Liver (tissue), 9 donors: Measurements from ENCODE around the gene FUCA2. TPM values are rescaled to one million over a fixed set of nuclear protein-coding genes. Genes with fewer than 3 reads are reported as not detected.

Experiments
- DNase-seq: peaks from one replicate; pipeline ENCODE4 v3.0.0-alpha.2; 2017; ENCODE audit warnings: low spot score
- H3K27ac ChIP-seq, 2 donors: one replicate each; pipeline ENCODE4 v1.7.0; 2013; ENCODE audit warnings: inconsistent platforms in 2 of 2, low read length in 2 of 2, control low read depth in 1 of 2, low read depth in 1 of 2, mild to moderate bottlenecking in 1 of 2
- H3K27me3 ChIP-seq, 4 donors: one replicate each; pipeline versions ENCODE4 v1.6.1 to v1.7.0; 2013; ENCODE audit warnings: low read length in 3 of 4, inconsistent platforms in 1 of 4, mild to moderate bottlenecking in 1 of 4, moderate library complexity in 1 of 4; ENCODE audit not compliant: control insufficient read depth in 4 of 4, insufficient read depth in 4 of 4
- H3K36me3 ChIP-seq, 4 donors: one replicate each; pipeline versions ENCODE4 v1.6.1 to v1.7.0; 2013; ENCODE audit warnings: low read length in 3 of 4, mild to moderate bottlenecking in 3 of 4, low read depth in 1 of 4, moderate library complexity in 1 of 4; ENCODE audit not compliant: control insufficient read depth in 4 of 4, insufficient read depth in 3 of 4
- H3K4me1 ChIP-seq, 4 donors: one replicate each; pipeline versions ENCODE4 v1.6.1 to v1.7.0; 2013; ENCODE audit warnings: low read length in 3 of 4, mild to moderate bottlenecking in 3 of 4, moderate library complexity in 1 of 4; ENCODE audit not compliant: control insufficient read depth in 4 of 4, insufficient read depth in 4 of 4
- H3K4me3 ChIP-seq, 3 donors: one replicate each; pipeline versions ENCODE4 v1.6.1 to v1.7.0; 2013; ENCODE audit warnings: low read length in 3 of 3, control low read depth in 1 of 3, low read depth in 1 of 3, mild to moderate bottlenecking in 1 of 3
- H3K9ac ChIP-seq, 2 donors: one replicate each; pipeline ENCODE4 v1.7.0; 2013; ENCODE audit warnings: low read length in 2 of 2, mild to moderate bottlenecking in 2 of 2, moderate library complexity in 2 of 2, control low read depth in 1 of 2, low read depth in 1 of 2
- H3K9me3 ChIP-seq, 4 donors: one replicate each; pipeline versions ENCODE4 v1.6.1 to v1.7.0; 2013; ENCODE audit warnings: low read length in 3 of 4; ENCODE audit not compliant: control insufficient read depth in 4 of 4
- ATF3 ChIP-seq: IDR thresholded peaks from 2 replicates; pipeline ENCODE4 v1.6.1; 2016; ENCODE audit warnings: antibody characterized with exemption
- CTCF ChIP-seq: fragments of 150-350 bp; IDR thresholded peaks from 2 replicates; pipeline ENCODE4 v1.5.1; 2017; ENCODE audit warnings: improper control_type of control experiment, low read depth, low read length; ENCODE audit not compliant: missing input control
- EGR1 ChIP-seq, 2 donors: IDR thresholded peaks; 2 replicates each; pipeline ENCODE4 v1.6.1; 2016 to 2018; ENCODE audit warnings: antibody characterized with exemption in 2 of 2, low read depth in 2 of 2
- FOXA1 ChIP-seq: IDR thresholded peaks from 2 replicates; pipeline ENCODE4 v1.6.1; 2016; ENCODE audit warnings: antibody characterized with exemption
- FOXA2 ChIP-seq: IDR thresholded peaks from 2 replicates; pipeline ENCODE4 v1.6.1; 2016; ENCODE audit warnings: antibody characterized with exemption
- GABPA ChIP-seq, 2 donors: IDR thresholded peaks in 1 of 2; conservative IDR thresholded peaks in 1 of 2; 2 replicates each; pipeline ENCODE4 v1.6.1; 2016; ENCODE audit warnings: antibody characterized with exemption in 2 of 2, mild to moderate bottlenecking in 1 of 2, moderate library complexity in 1 of 2
- HNF4A ChIP-seq, 2 donors: conservative IDR thresholded peaks; 2 replicates each; pipeline ENCODE4 v1.6.1; 2016; ENCODE audit warnings: antibody characterized with exemption in 2 of 2, mild to moderate bottlenecking in 2 of 2
- HNF4G ChIP-seq: IDR thresholded peaks from 2 replicates; pipeline ENCODE4 v1.6.1; 2016; ENCODE audit warnings: antibody characterized with exemption
- JUND ChIP-seq, 2 donors: IDR thresholded peaks; 2 replicates each; pipeline ENCODE4 v1.6.1; 2016; ENCODE audit warnings: antibody characterized with exemption in 2 of 2
- MAX ChIP-seq: IDR thresholded peaks from 2 replicates; pipeline ENCODE4 v1.6.1; 2016; ENCODE audit warnings: antibody characterized with exemption
- NR2F2 ChIP-seq: IDR thresholded peaks from 2 replicates; pipeline ENCODE4 v1.6.1; 2016; ENCODE audit warnings: antibody characterized with exemption
- RAD21 ChIP-seq, 2 donors: IDR thresholded peaks; 2 replicates each; pipeline ENCODE4 v1.6.1; 2016; ENCODE audit warnings: antibody characterized with exemption in 2 of 2, mild to moderate bottlenecking in 2 of 2
- REST ChIP-seq: IDR thresholded peaks from 2 replicates; pipeline ENCODE4 v1.6.1; 2016; ENCODE audit warnings: antibody characterized with exemption, mild to moderate bottlenecking
- RXRA ChIP-seq, 2 donors: IDR thresholded peaks; 2 replicates each; pipeline ENCODE4 v1.6.1; 2017 to 2018; ENCODE audit warnings: antibody characterized with exemption in 2 of 2, mild to moderate bottlenecking in 1 of 2
- SP1 ChIP-seq: IDR thresholded peaks from 2 replicates; pipeline ENCODE4 v1.6.1; 2018; ENCODE audit warnings: antibody characterized with exemption, mild to moderate bottlenecking
- TAF1 ChIP-seq: conservative IDR thresholded peaks from 2 replicates; pipeline ENCODE4 v1.6.1; 2016; ENCODE audit warnings: antibody characterized with exemption, mild to moderate bottlenecking
- YY1 ChIP-seq: IDR thresholded peaks from 2 replicates; pipeline ENCODE4 v1.6.1; 2016; ENCODE audit warnings: antibody characterized with exemption, mild to moderate bottlenecking
- ZBTB33 ChIP-seq: IDR thresholded peaks from 2 replicates; pipeline ENCODE4 v1.6.1; 2016; ENCODE audit warnings: antibody characterized with exemption
- WGBS: extraction: QIAGEN DNeasy Blood & Tissue Kit; methylation state at CpG from one replicate; pipeline ENCODE4 v1.1.7; 2013; 5-methylcytosine and 5-hydroxymethylcytosine counted together
- polyA plus RNA-seq, 2 donors: library from polyadenylated mRNA; stranded (reverse) in 1 of 2; unstranded in 1 of 2; fragments of 200-250 nt in 1 of 2; fragments of >200 nt in 1 of 2; fragmentation: Nextera tagmentation in 1 of 2; extraction: Ambion mirVana in 1 of 2; gene quantifications; one replicate each; pipeline versions ENCODE4 v1.2.1 to v1.2.3, GENCODE V29; 2013 to 2015
- total RNA-seq, 2 donors: library from RNA; depleted of rRNA; stranded (reverse); fragments of >200 nt; gene quantifications; one replicate each; pipeline ENCODE4 v1.2.3, GENCODE V29; 2014
- donor health status: healthy.
- donor health status: healthy.
- donor health status: healthy.
- donor health status: healthy.
- donor health status: healthy.

The FUCA2 gene
- total and polyA plus RNA-seq, 4 donors, result 22.4 to 44.5 (median 35.1) TPM

- TF ChIP-seq CTCF (no peak), RAD21 (IDR thresholded peaks at IDR 0.05) (no peak), FOXA1 (no peak), ATF3 (no peak), MAX (no peak)
Measured at GRCh38 chr6:143549949-143550268, 38.4 kb upstream of the FUCA2 start (continued).

GRCh38 chr6:143549221-143549948 lies 37.9 kb upstream of the FUCA2 start:
- no peak for TF ChIP-seq YY1
- H3K9ac ChIP-seq, result no peak overlapping the region
- DNase-seq, result no peak
- no peak overlapping the region for H3K4me3 ChIP-seq
- no peak overlapping the region for H3K27ac ChIP-seq
- no peaks in the 10 kb centered on the region for H3K27me3 ChIP-seq
- 91% methylated on average over 7 of the region's 7 CpGs for WGBS
- H3K4me1 ChIP-seq, result no peaks in the 10 kb centered on the region
- no peaks in the 10 kb centered on the region for H3K36me3 ChIP-seq
- no peaks in the 10 kb centered on the region for H3K9me3 ChIP-seq

GRCh38 chr6:143546599-143546998 lies 35.1 kb upstream of the FUCA2 start:
- Histone ChIP-seq H3K27ac (no peak overlapping the region), H3K4me1 (no peaks in the 10 kb centered on the region), H3K4me3 (no peak overlapping the region), H3K27me3 (no peaks in the 10 kb centered on the region), H3K9ac (no peak overlapping the region), H3K9me3 (no peaks in the 10 kb centered on the region), H3K36me3 (no peaks in the 10 kb centered on the region)
- TF ChIP-seq MAX, result no peak
- no peak for TF ChIP-seq ZBTB33
- no peak for TF ChIP-seq HNF4G
- TF ChIP-seq EGR1 (IDR thresholded peaks at IDR 0.05; ENCODE audit: low read depth in 2 of 2), result no peak
- TF ChIP-seq JUND (IDR thresholded peaks at IDR 0.05), result no peak
- no peak for TF ChIP-seq RXRA (IDR thresholded peaks at IDR 0.05)
- no peak for TF ChIP-seq YY1
- TF ChIP-seq SP1, result no peak
- TF ChIP-seq TAF1, result no peak
- TF ChIP-seq RAD21 (IDR thresholded peaks at IDR 0.05), result no peak
- TF ChIP-seq FOXA2, result no peak
- no peak for TF ChIP-seq FOXA1
- no peak for TF ChIP-seq ATF3
- no peak for TF ChIP-seq GABPA (IDR thresholded peaks at IDR 0.05 in 1 of 2, conservative IDR thresholded peaks at IDR 0.05 in 1 of 2)
- no peak for TF ChIP-seq HNF4A (conservative IDR thresholded peaks at IDR 0.05)
- TF ChIP-seq CTCF, result no peak
- no peak for TF ChIP-seq NR2F2
- TF ChIP-seq REST, result no peak
- no peak for DNase-seq
- 98% methylated on average over 3 of the region's 3 CpGs for WGBS
